HepG2 (cell line): Measurements from ENCODE around the gene TAF6. TPM values are rescaled to one million over a fixed set of nuclear protein-coding genes. Genes with fewer than 3 reads are reported as not detected.

Experiments used
- CEBPG ChIP-seq: IDR thresholded peaks from 2 replicates; pipeline ENCODE4 v1.6.1; 2016
- CENPX ChIP-seq: sonication (generic); formaldehyde crosslinking; IDR thresholded peaks from 2 replicates; pipeline ENCODE4 v1.9.0; 2021; ENCODE audit warnings: mild to moderate bottlenecking, missing genetic modification reagents, moderate library complexity
- CREB1 ChIP-seq, 2 experiments: fragments of 450-650 bp in 1 of 2; IDR thresholded peaks; 2 replicates each; pipeline ENCODE4 v1.6.1; 2016 to 2017; ENCODE audit warnings: control low read depth in 1 of 2, mild to moderate bottlenecking in 1 of 2, missing compliant biosample characterization in 1 of 2, missing genetic modification characterization in 1 of 2
- FOSL2 ChIP-seq: sonication (generic); formaldehyde crosslinking; IDR thresholded peaks from 2 replicates; pipeline ENCODE4 v1.4.0; 2020; ENCODE audit warnings: missing genetic modification reagents
- GABPB1 ChIP-seq: IDR thresholded peaks from 2 replicates; pipeline ENCODE4 v1.6.1; 2016; ENCODE audit warnings: mild to moderate bottlenecking, missing genetic modification reagents, moderate library complexity, missing compliant biosample characterization
- HDAC1 ChIP-seq: sonication (generic); formaldehyde crosslinking; IDR thresholded peaks from 2 replicates; pipeline ENCODE4 v1.5.1; 2020; ENCODE audit warnings: mild to moderate bottlenecking, missing genetic modification reagents
- HDAC2 ChIP-seq: sonication (generic); formaldehyde crosslinking; IDR thresholded peaks from 2 replicates; pipeline ENCODE4 v1.4.0; 2020; ENCODE audit warnings: missing genetic modification reagents
- HMG20A ChIP-seq: IDR thresholded peaks from 2 replicates; pipeline ENCODE4 v1.6.1; 2016; ENCODE audit warnings: borderline replicate concordance
- NFKBIZ ChIP-seq: IDR thresholded peaks from 2 replicates; pipeline ENCODE4 v1.6.1; 2018; ENCODE audit warnings: missing genetic modification reagents, missing compliant biosample characterization
- NONO ChIP-seq, 2 experiments: fragments of 450-650 bp in 1 of 2; sonication (generic) in 1 of 2; formaldehyde crosslinking in 1 of 2; IDR thresholded peaks in 1 of 2; conservative IDR thresholded peaks in 1 of 2; 2 replicates each; pipeline versions ENCODE4 v1.6.1 to v1.8.0; 2017 to 2022; ENCODE audit warnings: mild to moderate bottlenecking in 1 of 2, missing genetic modification reagents in 1 of 2, moderate library complexity in 1 of 2
- NR2F1 ChIP-seq, 2 experiments: fragments of 450-650 bp in 1 of 2; formaldehyde crosslinking in 1 of 2; IDR thresholded peaks; 2 replicates each; pipeline versions ENCODE4 v1.5.0 to v1.6.1; 2016 to 2020; ENCODE audit warnings: mild to moderate bottlenecking in 1 of 2, missing compliant biosample characterization in 1 of 2, missing genetic modification reagents in 1 of 2, moderate library complexity in 1 of 2
- PHF8 ChIP-seq: sonication (generic); formaldehyde crosslinking; IDR thresholded peaks from 2 replicates; pipeline ENCODE4 v1.5.0; 2020; ENCODE audit warnings: missing genetic modification reagents
- PPARG ChIP-seq: conservative IDR thresholded peaks from 2 replicates; pipeline ENCODE4 v1.6.1; 2016; ENCODE audit warnings: missing biosample characterization, missing genetic modification reagents
- SSRP1 ChIP-seq: IDR thresholded peaks from 2 replicates; pipeline ENCODE4 v1.6.1; 2016; ENCODE audit warnings: control low read depth
- TBX2 ChIP-seq: sonication (generic); formaldehyde crosslinking; IDR thresholded peaks from 2 replicates; pipeline ENCODE4 v1.5.0; 2020; ENCODE audit warnings: missing genetic modification reagents, mild to moderate bottlenecking, borderline replicate concordance
- THAP11 ChIP-seq: IDR thresholded peaks from 2 replicates; pipeline ENCODE4 v1.6.1; 2016; ENCODE audit warnings: missing biosample characterization, missing genetic modification reagents
- ZGPAT ChIP-seq: IDR thresholded peaks from 2 replicates; pipeline ENCODE4 v1.6.1; 2016; ENCODE audit warnings: mild to moderate bottlenecking
- ZNF274 ChIP-seq: sonication (generic); formaldehyde crosslinking; IDR thresholded peaks from 2 replicates; pipeline ENCODE4 v1.5.1; 2020; ENCODE audit warnings: mild to moderate bottlenecking, missing genetic modification reagents
- ZNF33A ChIP-seq: sonication (generic); formaldehyde crosslinking; IDR thresholded peaks from 2 replicates; pipeline ENCODE4 v1.5.1; 2020; ENCODE audit warnings: missing genetic modification reagents, mild to moderate bottlenecking, moderate library complexity, borderline replicate concordance
- ZNF350 ChIP-seq: sonication (generic); formaldehyde crosslinking; IDR thresholded peaks from 2 replicates; pipeline ENCODE4 v1.4.0; 2020; ENCODE audit warnings: mild to moderate bottlenecking, low read depth, missing genetic modification reagents, borderline replicate concordance
- ZSCAN25 ChIP-seq: sonication (generic); formaldehyde crosslinking; IDR thresholded peaks from 2 replicates; pipeline ENCODE4 v1.8.0; 2022; ENCODE audit warnings: mild to moderate bottlenecking, missing genetic modification reagents
- polyA plus RNA-seq, 8 experiments: library from polyadenylated mRNA; depleted of rRNA in 3 of 8; stranded (reverse) in 7 of 8; unstranded in 1 of 8; fragments of >200 nt; fragmentation: Illumina TruSeq in 4 of 8; extraction: Trizol in 4 of 8; gene quantifications; 2 replicates each; pipeline versions ENCODE4 v1.2.1 to v1.2.3, GENCODE V29; 2011 to 2016; ENCODE audit warnings: low read depth in 4 of 8, missing spikeins in 1 of 8, mixed read lengths in 1 of 8; ENCODE audit not compliant: insufficient read depth in 1 of 8
- total RNA-seq, 5 experiments: library from RNA; depleted of rRNA; stranded (reverse); fragments of >200 nt; fragmentation: Illumina TruSeq; extraction: Trizol; gene quantifications; 2 replicates each; pipeline ENCODE4 v1.2.3, GENCODE V29; 2016; ENCODE audit warnings: low read depth in 1 of 5
- TF ChIP-seq, protein P1 (sequence below): sonication (generic); formaldehyde crosslinking; IDR thresholded peaks from 2 replicates; pipeline ENCODE4 v1.5.1; 2020; ENCODE audit warnings: missing genetic modification reagents, mild to moderate bottlenecking, borderline replicate concordance
- TF ChIP-seq, protein P2 (sequence below): sonication (generic); formaldehyde crosslinking; IDR thresholded peaks from 2 replicates; pipeline ENCODE4 v1.5.1; 2020; ENCODE audit warnings: mild to moderate bottlenecking, moderate library complexity, missing genetic modification reagents

Gene TAF6
- total and polyA plus RNA-seq, 2 of the 13 experiments (the other 11 are each of a cell fraction or from before 2014, with no cell fraction given): 12.9 to 18.8 TPM

DNA sequence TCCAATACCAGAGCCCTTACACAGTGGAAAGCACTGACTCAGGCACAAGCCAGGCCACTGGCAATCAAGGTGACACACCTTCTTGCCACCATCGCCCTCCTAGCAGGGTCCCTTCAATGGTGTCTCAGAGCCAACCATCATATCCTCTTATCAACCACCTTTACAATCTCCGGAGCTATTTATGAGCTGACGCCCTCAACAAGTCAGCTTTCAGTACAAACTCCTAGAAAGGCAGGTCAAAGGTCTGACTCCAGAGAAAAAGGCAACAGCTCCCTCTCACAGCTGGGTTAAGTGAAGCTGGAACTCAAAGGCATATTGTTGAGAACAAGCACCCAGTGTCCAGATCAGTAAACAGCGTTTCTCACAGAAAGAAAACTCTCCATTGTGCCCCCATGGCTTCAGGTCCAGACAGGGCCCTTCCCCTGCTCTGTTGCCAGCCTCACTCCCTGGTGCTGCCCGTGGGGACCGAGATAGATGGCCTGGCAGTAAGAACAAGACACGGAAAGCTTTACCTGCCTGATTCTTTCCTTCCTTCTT lies 40.1 kb downstream of the TAF6 start (continued):
- TF ChIP-seq, protein P1, sequence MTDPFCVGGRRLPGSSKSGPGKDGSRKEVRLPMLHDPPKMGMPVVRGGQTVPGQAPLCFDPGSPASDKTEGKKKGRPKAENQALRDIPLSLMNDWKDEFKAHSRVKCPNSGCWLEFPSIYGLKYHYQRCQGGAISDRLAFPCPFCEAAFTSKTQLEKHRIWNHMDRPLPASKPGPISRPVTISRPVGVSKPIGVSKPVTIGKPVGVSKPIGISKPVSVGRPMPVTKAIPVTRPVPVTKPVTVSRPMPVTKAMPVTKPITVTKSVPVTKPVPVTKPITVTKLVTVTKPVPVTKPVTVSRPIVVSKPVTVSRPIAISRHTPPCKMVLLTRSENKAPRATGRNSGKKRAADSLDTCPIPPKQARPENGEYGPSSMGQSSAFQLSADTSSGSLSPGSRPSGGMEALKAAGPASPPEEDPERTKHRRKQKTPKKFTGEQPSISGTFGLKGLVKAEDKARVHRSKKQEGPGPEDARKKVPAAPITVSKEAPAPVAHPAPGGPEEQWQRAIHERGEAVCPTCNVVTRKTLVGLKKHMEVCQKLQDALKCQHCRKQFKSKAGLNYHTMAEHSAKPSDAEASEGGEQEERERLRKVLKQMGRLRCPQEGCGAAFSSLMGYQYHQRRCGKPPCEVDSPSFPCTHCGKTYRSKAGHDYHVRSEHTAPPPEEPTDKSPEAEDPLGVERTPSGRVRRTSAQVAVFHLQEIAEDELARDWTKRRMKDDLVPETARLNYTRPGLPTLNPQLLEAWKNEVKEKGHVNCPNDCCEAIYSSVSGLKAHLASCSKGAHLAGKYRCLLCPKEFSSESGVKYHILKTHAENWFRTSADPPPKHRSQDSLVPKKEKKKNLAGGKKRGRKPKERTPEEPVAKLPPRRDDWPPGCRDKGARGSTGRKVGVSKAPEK: no peak
- TF ChIP-seq ZNF274 (CRISPR knock-in tag): 0 out of 2 replicates have a peak, but pooled peaks have one; percentile 37
- TF ChIP-seq ZGPAT (CRISPR knock-in tag): peak; percentile 59; the same call in 1 of the 2 replicates
- TF ChIP-seq TBX2 (CRISPR knock-in tag): peak; percentile 82
- TF ChIP-seq FOSL2: peak; percentile 25; the same call in 1 of the 2 replicates
- TF ChIP-seq NFKBIZ (CRISPR knock-in tag): no peak
- TF ChIP-seq PPARG (CRISPR knock-in tag): peak; percentile 88
- TF ChIP-seq GABPB1 (CRISPR knock-in tag): no peak
- TF ChIP-seq HDAC1 (CRISPR knock-in tag): peak; percentile 33; the same call in 1 of the 2 replicates
- 0 out of 2 replicates have a peak, but pooled peaks have one; percentile 30 for TF ChIP-seq PHF8 (CRISPR knock-in tag)
- peak; percentile 47 for TF ChIP-seq CEBPG
- TF ChIP-seq SSRP1 (CRISPR knock-in tag): peak; percentile 79; the same call in 1 of the 2 replicates
- TF ChIP-seq HMG20A (CRISPR knock-in tag): peak; percentile 40; the same call in 1 of the 2 replicates
- no peak for TF ChIP-seq NONO (IDR thresholded peaks at IDR 0.05)
- 0 out of 2 replicates have a peak, but pooled peaks have one; percentile 43 for TF ChIP-seq NONO (CRISPR knock-in tag; conservative IDR thresholded peaks at IDR 0.05)
- TF ChIP-seq, protein P2, sequence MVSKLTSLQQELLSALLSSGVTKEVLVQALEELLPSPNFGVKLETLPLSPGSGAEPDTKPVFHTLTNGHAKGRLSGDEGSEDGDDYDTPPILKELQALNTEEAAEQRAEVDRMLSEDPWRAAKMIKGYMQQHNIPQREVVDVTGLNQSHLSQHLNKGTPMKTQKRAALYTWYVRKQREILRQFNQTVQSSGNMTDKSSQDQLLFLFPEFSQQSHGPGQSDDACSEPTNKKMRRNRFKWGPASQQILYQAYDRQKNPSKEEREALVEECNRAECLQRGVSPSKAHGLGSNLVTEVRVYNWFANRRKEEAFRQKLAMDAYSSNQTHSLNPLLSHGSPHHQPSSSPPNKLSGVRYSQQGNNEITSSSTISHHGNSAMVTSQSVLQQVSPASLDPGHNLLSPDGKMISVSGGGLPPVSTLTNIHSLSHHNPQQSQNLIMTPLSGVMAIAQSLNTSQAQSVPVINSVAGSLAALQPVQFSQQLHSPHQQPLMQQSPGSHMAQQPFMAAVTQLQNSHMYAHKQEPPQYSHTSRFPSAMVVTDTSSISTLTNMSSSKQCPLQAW: no peak
- TF ChIP-seq ZNF350 (CRISPR knock-in tag): peak; percentile 61; the same call in 1 of the 2 replicates
- TF ChIP-seq ZSCAN25: peak; percentile 36; the same call in 1 of the 2 replicates
- no peak for TF ChIP-seq CREB1 (IDR thresholded peaks at IDR 0.05)
- TF ChIP-seq CREB1 (CRISPR knock-in tag; IDR thresholded peaks at IDR 0.05): peak; percentile 13; the same call in 1 of the 2 replicates
- no peak for TF ChIP-seq ZNF33A (CRISPR knock-in tag)
- peak; percentile 65 to 75; a peak in 2 of 4 replicates for TF ChIP-seq NR2F1 (CRISPR knock-in tag; IDR thresholded peaks at IDR 0.05)
- TF ChIP-seq CENPX (CRISPR knock-in tag): no peak
- TF ChIP-seq THAP11: peak; percentile 36
- TF ChIP-seq HDAC2: peak; percentile 66; the same call in 1 of the 2 replicates
